GM21737 (cell line): ENCODE results near the gene PARVB.

ENCODE experiments used
- ATAC-seq: cut with Tn5 transposase; IDR thresholded peaks from one replicate; pipeline ENCODE4 v1.9.1; 2021; ENCODE audit warnings: mild to moderate bottlenecking, moderate library complexity; ENCODE audit not compliant: unreplicated experiment

PARVB gene

GRCh38 chr22:44153710-44154109 lies 129.6 kb downstream of the PARVB start:
- ATAC-seq: no peak

GRCh38 chr22:44154436-44154942 lies 130.4 kb downstream of the PARVB start:
- no peak for ATAC-seq

- no peak for ATAC-seq
These were observed 131.0 kb downstream of the PARVB start for GRCh38 chr22:44155115-44155514.

- no peak for ATAC-seq
These were observed 134.0 kb downstream of the PARVB start for GRCh38 chr22:44157916-44158618.

- no peak for ATAC-seq
These were observed 134.7 kb downstream of the PARVB start for GRCh38 chr22:44158816-44159215.

- ATAC-seq: no peak
These were observed 135.1 kb downstream of the PARVB start for GRCh38 chr22:44159221-44159620.

- ATAC-seq: no peak
These were observed 135.7 kb downstream of the PARVB start for GRCh38 chr22:44159811-44160210.

GRCh38 chr22:44160421-44160820 lies 136.3 kb downstream of the PARVB start:
- no peak for ATAC-seq

- ATAC-seq: no peak
These were observed 137.6 kb downstream of the PARVB start for GRCh38 chr22:44161673-44162072.

- no peak for ATAC-seq
These were observed 138.9 kb downstream of the PARVB start for GRCh38 chr22:44162960-44163359.

- ATAC-seq: no peak
These were observed 139.4 kb downstream of the PARVB start for GRCh38 chr22:44163536-44163935.

GRCh38 chr22:44164031-44164430 lies 139.9 kb downstream of the PARVB start:
- ATAC-seq: no peak

GRCh38 chr22:44165286-44165874 lies 141.3 kb downstream of the PARVB start:
- ATAC-seq: no peak

- ATAC-seq: no peak
These were observed 142.6 kb downstream of the PARVB start for GRCh38 chr22:44166498-44167276.

- ATAC-seq: no peak
These were observed 143.4 kb downstream of the PARVB start for GRCh38 chr22:44167501-44167900.

GRCh38 chr22:44168206-44168605 lies 144.1 kb downstream of the PARVB start:
- no peak for ATAC-seq

- ATAC-seq: no peak
These were observed 146.4 kb downstream of the PARVB start for GRCh38 chr22:44170470-44170869.

- ATAC-seq: no peak
These were observed 147.5 kb downstream of the PARVB start for GRCh38 chr22:44171561-44171960.

- ATAC-seq: peak; percentile 72
These were observed 148.4 kb downstream of the PARVB start for GRCh38 chr22:44172370-44173108.

- ATAC-seq: no peak
These were observed 149.1 kb downstream of the PARVB start for GRCh38 chr22:44173154-44173553.

- ATAC-seq: no peak
These were observed 151.6 kb downstream of the PARVB start for GRCh38 chr22:44175676-44176075.
